ENCODE results near the gene DENND5B.
"Not testable (repeated sequence)": the region's sequence is repeated elsewhere in the genome, so short reads cannot be mapped to it uniquely, and the experiment has no call there.

The DENND5B gene

DNA sequence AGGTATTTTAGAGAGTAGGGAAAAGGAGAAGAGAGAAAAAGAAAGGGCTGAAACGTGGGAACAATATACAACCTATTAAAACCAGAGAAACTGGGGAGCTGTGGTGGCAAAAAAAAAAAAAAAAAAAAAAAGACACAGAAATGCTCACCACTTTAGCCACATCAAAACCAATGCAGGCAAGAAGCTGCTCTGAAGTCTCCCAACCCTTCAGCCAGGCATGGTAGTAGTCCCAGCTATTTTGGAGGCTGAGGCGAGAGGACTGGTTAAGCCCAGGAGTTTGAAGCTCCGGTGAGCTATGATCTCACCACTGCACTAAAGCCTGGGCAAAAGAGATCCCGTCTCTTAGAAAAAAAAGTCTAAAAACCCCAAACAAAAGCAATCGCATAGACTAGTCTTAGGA, 33.2 kb downstream of the DENND5B start:
- DNase-seq (ENCODE audit: low spot score): no peak

DNA sequence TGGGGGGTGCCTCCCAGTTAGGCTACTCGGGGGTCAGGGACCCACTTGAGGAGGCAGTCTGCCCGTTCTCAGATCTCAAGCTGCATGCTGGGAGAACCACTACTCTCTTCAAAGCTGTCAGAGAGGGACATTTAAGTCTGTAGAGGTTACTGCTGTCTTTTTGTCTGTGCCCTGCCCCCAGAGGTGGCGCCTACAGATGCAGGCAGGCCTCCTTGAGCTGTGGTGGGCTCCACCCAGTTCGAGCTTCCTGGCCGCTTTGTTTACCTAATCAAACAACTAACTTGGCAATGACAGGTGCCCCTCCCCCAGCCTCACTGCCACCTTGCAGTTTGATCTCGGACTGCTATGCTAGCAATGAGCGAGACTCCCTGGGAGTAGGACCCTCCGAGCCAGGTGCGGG, 35.5 kb downstream of the DENND5B start:
- not testable (repeated sequence) for DNase-seq (ENCODE audit: low spot score)

DNA sequence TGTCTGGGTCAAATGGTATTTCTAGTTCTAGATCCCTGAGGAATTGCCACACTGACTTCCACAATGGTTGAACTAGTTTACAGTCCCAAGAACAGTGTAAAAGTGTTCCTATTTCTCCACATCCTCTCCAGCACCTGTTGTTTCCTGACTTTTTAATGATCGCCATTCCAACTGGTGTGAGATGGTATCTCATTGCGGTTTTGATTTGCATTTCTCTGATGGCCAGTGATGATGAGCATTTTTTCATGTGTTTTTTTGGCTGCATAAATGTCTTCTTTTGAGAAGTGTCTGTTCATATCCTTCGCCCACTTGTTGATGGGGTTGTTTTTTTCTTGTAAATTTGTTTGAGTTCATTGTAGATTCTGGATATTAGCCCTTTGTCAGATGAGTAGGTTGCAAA, 40.3 kb downstream of the DENND5B start:
- DNase-seq (ENCODE audit: low spot score): not testable (repeated sequence)

DNA sequence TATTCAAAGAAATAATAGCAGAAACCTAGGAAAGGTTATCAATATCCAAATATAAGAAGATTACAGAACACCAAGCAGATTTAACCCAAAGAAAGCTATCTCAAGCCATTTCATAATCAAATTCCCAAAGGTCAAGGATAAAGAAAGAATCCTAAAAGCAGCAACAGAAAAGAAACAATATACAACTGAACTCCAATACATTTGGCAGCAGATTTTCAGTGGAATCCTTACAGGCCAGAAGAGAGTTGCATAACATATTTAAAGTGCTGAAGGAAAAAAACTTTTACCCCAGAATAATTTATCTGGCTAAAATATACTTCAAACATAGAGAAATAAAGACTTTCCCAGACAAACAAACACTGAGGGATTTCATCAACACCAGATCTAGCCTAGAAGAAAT, 54.3 kb downstream of the DENND5B start:
- no peak for DNase-seq (ENCODE audit: low spot score)

DNA sequence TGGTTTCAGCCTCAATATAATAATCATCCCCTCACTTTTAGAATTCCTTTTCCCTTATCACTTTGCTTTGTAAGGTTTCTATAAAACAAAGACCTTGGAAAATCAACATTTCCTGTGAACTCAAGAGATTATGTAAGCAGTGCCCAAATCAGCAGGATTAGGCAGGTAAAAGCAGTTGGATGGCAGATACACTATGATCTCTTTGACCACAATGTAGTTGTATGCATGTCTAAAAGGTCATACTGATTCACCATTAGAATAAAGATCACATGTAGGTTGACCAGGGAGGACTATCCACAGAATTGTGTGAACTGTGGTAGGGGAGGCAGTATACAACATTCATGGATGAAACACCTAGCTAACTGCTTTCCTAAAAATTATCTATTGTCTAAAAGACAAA, 57.5 kb downstream of the DENND5B start:
- DNase-seq (ENCODE audit: low spot score): no peak

DNA sequence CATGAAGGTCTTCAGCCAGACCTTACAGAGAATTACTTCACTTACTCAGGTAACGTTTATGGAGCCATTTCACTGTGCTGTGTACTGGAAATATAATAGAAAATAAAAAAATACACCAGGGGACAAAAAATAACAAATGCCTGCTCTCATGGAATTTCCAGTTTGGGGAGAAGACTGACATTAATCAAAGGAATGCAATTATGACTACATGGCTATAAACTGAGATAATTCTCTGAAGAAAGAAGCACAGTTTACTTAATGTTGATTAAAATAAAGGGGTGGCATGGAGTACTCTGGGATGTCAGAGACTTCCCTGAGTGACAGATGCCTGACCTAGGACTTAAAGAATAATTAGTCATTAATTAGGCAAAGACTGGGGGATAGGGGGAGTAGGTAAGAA, 59.0 kb downstream of the DENND5B start:
- DNase-seq (ENCODE audit: low spot score): no peak

DNA sequence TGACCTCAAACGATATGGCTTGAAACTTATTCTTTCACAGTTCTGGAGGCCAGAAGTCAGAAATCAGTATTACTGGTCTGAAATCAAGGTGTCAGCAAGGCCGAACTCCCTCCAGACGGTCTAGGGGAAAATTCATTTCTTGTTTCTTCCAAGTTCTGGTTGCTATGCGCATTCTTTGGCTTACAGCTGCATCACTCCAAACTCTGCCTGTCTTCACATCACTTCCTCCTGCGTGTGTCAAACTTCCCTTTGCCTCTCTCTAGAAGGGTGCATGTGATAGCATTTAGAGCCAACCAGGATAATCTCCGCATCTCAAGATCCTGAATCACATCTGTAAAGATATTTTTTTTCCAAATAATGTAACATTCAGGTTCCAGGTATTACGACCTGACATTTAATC, 62.8 kb downstream of the DENND5B start:
- no peak for DNase-seq (ENCODE audit: low spot score)

DNA sequence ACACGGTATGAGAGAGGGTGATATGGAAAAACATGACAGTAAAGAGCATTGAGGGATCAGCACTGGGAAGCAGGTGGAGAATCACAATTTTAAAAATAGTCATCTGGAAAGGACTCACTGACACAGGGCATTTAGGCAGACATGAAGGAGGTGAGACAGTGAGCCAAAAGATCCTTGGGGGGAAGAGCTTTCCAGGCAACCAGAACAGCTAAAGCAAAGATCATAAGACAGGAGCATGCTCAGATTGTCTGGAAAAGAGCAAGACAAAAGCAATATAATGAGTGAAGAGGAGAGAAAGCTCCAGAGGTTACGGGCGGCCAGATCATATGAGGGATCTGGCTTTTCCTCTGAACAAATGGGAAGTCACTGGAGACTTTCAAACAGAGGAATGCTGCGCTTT, 63.9 kb downstream of the DENND5B start:
- no peak for DNase-seq (ENCODE audit: low spot score)

DNA sequence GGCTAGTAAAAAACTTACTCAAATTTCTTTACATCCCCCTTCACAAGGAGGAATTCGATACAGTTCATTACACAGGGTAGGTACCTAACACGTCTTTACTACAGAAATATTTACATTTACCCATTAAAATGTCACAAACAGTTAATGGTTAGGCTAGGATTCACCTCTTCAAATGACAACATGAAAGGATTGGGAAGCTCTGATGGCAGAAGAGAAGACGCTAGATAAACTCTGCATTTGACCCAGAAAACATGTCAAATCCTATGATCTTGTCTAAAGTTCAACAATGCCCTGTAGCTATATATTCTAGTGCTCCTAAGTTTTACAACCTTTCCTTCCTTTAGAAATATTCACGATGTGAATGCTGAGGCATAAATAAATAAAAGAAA, 64.8 kb downstream of the DENND5B start:
- no peak for DNase-seq (ENCODE audit: low spot score)

DNA sequence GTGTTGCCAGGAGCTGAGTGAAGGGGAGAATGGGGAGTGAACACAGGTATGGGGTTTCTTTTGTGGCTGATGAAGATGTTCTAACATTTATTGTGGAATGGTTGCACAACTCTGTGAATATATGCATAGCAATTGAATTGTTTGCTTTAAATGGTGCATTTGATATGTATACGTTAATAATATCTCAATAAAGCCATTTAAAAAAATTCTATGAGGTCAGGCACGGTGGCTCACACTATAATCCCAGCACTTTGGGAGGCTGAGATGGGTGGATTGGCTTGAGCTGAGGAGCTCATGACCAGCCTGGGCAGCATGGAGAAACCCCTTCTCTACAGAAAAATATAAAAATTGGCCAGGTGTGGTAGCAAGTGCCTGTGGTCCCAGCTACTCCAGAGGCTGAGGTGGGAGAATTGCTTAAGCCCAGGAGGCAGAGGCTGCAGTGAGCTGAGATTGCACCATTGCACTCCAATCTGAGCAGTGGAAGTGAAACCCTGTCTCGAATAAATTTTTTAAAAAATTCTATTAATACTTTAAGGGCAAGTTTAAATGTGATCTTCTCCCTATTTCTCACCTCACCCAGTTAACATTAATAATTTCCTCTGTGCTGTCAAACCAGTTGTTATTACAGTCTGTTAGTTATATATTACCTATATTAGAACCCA, 65.3 kb downstream of the DENND5B start:
- DNase-seq (ENCODE audit: low spot score): no peak

DNA sequence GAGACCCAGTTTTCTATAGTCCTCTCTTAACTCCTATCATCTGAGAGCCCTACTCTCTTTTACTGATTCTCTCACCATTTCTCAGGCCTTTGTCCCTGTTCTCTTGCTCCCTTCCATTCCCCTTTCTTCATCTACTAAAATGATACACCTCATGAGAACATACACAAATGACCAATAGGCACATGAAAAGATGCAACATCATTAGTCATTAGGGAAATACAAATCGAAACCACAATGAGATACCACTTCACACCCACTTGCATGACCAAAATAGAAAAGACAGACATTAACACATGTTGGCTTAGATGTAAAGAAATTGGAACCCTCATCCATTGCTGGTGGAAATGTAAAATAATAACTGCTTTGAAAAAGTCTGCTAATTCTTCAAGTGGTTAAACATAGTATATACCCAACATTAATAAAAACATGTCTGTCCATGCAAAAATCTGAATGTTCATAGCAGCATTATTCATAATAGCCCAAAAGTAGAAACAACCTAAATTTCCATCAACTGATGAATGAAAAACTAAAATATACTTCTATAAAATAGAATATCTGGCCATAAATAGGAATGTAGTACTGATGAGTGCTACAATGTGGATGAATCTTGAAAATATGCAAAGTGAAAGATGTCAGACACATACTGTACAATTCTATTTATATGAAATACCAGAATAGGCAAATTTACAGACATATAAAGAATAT, 66.0 kb downstream of the DENND5B start:
- no peak for DNase-seq (ENCODE audit: low spot score)

DNA sequence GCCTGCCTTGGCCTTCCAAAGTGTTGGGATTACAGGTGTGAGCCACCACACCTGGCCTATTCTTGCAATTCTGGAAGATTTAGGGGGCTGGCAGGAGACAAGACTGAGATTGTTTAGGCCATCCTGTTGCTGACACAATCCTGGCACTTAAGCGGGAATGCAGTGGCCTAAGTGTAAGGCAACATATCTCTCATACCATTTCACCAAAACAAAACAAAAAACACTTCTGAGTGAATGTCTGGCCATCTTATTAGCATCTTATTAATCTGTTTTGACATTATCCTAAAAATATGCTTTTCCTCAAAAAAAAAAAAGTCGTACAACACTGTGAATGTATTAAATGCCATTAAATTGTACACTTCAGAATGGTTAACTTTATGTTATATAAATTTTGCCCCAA, 67.6 kb downstream of the DENND5B start:
- no peak for DNase-seq (ENCODE audit: low spot score)

DNA sequence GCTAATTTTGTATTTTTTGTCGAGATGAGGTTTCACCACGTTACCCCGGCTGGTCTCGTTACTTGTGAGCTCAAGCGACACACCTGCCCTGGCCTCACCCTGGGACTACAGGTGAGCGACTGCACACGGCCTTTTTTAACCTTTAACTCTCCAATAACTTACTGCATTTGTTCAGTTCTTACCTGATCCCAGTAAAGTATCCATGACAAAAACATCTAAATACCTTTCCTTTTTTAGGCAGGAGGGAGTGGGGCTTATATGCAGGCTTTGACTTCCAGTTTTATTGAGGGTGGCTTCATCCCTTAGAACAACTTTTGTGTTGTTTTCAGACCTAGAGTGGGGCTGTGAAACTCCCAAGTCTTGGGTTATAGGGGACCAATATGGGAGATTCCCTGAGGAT, 68.3 kb downstream of the DENND5B start:
- DNase-seq (ENCODE audit: low spot score): no peak

DNA sequence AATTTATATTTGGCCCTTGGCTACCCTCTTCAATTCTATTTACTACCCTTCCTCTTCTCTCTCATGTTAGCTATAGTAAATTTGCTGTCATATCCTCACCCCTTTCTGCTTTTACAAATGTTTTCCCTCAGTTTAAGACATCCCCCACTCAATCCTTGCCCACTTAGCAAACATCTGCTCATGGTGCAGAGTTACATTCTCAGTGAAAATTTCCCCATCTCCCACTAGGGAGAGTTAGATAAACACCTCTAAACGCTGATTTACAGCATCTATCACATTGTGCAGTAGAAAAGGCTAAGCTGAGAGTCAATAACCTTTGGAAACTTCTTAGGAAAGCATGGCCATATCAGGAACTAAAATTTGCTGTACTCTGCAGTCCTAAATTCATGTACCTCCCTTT, 69.0 kb downstream of the DENND5B start:
- no peak for DNase-seq (ENCODE audit: low spot score)

DNA sequence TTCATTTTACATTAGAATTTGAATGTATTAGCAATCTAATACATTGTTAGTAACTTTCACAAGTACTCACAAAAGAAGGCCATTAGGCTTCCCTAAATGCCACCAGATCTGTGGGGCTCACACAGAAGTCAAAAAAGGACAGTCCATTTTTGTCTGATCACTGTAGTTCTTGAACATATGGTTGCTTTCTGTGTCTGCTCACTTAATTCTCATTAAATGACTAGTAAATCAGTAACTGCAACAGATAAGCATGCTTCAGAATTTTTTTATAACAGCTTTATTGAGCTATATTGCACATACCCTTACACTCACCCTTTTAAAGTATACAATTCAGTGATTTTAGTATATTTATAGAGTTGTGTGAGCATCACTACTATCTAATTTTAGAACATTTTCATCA, 71.4 kb downstream of the DENND5B start:
- no peak for DNase-seq (ENCODE audit: low spot score)

DNA sequence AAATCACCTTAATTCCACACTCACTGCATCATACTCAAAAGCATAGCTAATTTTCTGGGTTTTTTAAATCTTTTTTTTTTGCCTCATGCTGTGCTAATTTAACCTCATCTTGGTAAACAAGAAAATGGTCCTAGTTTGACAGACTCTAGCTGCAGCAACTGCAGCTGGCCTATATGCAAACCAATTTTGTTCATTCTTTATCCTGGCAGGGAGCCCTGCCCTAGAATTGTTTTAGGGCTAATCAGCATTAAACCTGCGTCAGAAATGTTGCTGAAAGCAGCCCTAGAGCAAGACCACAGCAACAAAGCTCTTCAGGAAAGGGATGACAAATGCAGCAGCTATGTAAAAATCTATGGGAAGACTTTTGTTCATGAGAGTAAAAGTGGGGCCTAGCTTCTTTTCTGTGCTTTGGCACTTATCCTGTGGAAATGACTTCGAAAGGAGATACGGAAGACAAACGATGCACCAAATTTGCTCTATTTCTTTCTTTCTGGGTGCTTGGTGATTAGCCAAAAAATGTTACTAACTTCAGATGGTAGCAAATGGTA, 72.2 kb downstream of the DENND5B start:
- no peak for DNase-seq (ENCODE audit: low spot score)

DNA sequence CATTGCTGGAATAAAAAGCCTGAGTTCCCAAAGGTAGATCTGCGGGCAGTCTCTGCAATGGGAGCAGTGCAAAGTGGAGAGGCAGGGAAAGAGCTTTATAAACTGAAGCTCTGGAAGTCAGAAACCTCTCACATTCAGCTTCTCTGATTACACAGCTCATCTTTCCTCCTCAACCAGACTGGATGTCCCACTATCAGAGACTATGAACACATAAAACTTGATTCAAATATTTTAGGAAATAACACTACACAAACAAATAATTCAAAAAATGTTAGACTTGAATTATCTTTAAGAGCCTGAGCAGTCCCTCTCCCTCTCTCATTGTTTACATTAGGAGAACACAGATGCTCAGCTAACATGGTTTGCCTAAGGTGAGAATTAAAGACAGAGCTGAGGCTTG, 72.9 kb downstream of the DENND5B start:
- DNase-seq (ENCODE audit: low spot score): no peak

DNA sequence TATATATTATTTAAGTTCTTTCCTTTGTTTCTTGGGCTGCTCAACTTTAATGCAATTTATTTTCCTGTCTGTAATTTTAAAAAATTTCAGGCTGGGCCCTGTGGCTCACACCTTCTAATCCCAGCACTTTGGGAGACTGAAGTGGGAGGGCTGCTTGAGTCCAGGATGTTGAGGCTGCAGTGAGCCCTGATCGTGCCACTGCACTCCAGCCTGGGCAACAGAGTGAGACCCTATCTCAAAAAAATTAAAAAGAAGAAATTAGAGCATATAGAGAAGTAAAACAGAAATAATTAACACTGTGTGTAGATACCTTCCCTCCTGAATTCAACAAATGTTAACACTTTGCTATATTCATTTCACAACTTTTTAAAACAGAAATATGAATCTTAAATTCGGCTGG, 74.2 kb downstream of the DENND5B start:
- no peak for DNase-seq (ENCODE audit: low spot score)

DNA sequence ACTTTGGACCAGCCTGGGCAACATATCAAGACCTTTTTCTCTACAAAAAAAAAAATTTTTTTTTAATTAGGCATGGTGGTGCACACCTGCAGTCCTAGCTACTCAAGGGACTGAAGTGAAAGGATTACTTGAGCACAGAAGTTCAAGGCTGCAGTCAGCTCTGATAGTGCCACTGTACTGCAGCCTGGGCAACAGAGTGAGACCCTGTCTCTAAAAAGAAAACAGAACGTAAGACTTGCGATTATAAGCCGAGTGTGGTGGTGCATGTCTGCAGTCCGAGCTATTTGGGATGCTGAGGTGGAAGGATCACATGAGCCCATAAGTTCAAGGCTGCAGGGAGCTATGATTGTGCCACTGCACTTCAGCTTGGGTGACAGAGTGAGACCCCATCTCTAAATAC, 76.0 kb downstream of the DENND5B start:
- no peak for DNase-seq (ENCODE audit: low spot score)

DNA sequence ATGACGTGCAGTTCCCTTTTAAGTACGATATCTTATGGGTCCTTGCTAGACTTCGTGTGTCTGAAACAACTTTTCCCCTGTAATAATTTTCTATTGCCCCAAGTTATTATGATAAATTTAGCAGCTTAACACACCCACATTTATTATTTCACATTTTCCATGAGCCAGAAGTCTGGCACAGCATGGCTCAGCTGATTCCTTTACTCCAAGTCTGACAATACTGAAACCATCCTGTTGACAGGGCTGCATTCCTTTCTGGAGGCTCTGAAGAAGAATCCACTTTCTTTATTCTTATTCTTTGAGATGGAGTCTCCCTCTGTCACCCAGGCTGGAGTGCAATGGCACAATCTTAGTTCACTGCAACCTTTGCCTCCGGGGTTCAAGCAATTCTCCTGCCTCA, 80.9 kb downstream of the DENND5B start:
- DNase-seq (ENCODE audit: low spot score): no peak

DNA sequence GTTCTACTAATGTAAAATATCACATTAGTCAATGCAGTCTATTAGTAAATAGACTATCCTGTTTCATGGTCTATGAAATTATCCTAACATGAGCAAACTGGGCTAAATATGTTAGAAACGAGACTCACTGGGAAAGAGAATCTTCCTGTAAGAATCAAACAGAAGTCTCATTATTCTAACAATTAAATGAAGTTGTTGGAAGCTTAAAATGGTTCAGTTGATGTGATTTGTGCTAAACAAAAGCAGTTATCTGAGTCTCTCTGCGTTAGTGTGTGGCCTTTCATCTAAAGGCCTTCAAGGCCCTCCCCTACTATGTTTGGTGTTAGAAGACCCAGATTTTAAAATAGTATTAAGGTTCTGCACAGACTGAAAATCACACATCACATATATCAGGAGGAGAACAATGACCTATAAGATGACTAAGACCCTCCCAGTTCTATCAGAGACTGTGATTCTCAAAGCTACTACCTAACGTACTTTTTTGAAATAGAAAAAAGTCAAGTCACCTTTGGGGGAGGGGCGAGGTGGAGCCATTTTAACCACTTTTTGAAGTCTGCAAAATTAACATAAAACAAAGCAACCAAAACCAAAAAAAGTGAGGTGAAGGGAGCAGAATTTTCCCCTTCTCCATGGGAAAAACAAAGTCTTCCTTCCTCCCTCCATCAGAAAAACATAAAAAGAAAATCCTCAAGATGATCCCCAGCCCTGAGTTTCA, 82.3 kb downstream of the DENND5B start:
- DNase-seq (ENCODE audit: low spot score): no peak

DNA sequence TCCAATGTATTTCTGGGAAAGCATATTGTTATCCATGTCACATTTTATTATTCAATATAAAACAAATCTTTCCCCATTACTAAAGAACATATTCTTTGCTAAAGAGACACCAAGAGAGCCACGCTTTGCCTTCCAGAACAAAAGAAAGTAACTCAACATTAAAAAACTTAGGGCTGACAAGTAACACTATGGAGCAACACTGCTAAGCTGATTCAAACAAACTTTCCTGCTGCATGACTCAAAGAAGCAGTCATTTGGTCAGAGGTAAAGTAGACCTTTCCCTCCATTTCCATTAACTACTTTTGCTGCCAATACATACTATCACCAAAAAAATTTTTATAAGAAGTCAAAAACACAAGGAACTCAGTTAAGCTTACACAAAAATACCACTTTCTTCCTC, 83.0 kb downstream of the DENND5B start:
- DNase-seq (ENCODE audit: low spot score): no peak

All from D341Med (cell line).